Measurements from ENCODE around the gene CHST3.
A peak's percentile ranks its signal among the peaks of the same experiment; 100 is the strongest.

GRCh38 chr10:71927776-71928592, 36.2 kb upstream of the CHST3 start:
- no peak for TF ChIP-seq EP300 (IDR thresholded peaks at IDR 0.05)
- no peak for TF ChIP-seq CBX2 (IDR thresholded peaks at IDR 0.05; ENCODE audit: borderline replicate concordance, low read depth)
- no peak for TF ChIP-seq BHLHE40 (IDR thresholded peaks at IDR 0.05; ENCODE audit: low read depth, low read length)
- no peak for TF ChIP-seq CTCF (IDR thresholded peaks at IDR 0.05)
- TF ChIP-seq SMC3 (IDR thresholded peaks at IDR 0.05), result no peak
- TF ChIP-seq POLR2A (IDR thresholded peaks at IDR 0.05; ENCODE audit: low read length), result no peak
- 0 out of 2 replicates have a peak, but pooled peaks have one; percentile 14 for TF ChIP-seq JUNB (IDR thresholded peaks at IDR 0.05)

Measured in A549 (cell line).